ENCODE results near the gene NRG2. TPM values are rescaled to one million over a fixed set of nuclear protein-coding genes. Genes with fewer than 3 reads are reported as not detected.

Gene NRG2
- total and polyA plus RNA-seq, 2 of the 8 experiments (the other 6 are each of a cell fraction or from before 2014, with no cell fraction given) = 0.27 to 0.54 TPM

GRCh38 chr5:139900546-139901250, 142.4 kb downstream of the NRG2 start:
- 90% methylated on average over 3 of the region's 3 CpGs; no CpG with 5 or more reads in 1 of the 2 experiments for WGBS, 2 experiments (ENCODE audit: extremely low coverage in 1 of 2, insufficient coverage in 1 of 2, insufficient read length in 1 of 2, insufficient replicate concordance in 2 of 2, low coverage in 1 of 2, low lambda C conversion rate in 2 of 2, missing lambda C conversion rate in 1 of 2)
- Histone ChIP-seq H2AK5ac (ENCODE audit: low read depth, low read length) (no peak overlapping the region), H3K4me3 (ENCODE audit: extremely low read depth in 1 of 4, insufficient read depth in 2 of 4, low read depth in 3 of 4, low read length in 4 of 4) (no peak overlapping the region), H2AFZ (ENCODE audit: low read length) (no peak overlapping the region), H2BK120ac (replicated peaks; ENCODE audit: low read depth, low read length) (no peak overlapping the region), H3K9ac (replicated peaks in 1 of 4; ENCODE audit: extremely low read depth in 1 of 4, low read depth in 3 of 4, low read length in 3 of 4) (no peak overlapping the region), H3K14ac (ENCODE audit: insufficient read length) (no peak overlapping the region), H3K27ac (ENCODE audit: low read depth, low read length) (no peak overlapping the region), H2BK15ac (ENCODE audit: low read length) (no peak overlapping the region), H3K18ac (ENCODE audit: extremely low read depth, low read length) (no peak overlapping the region), H3K23ac (ENCODE audit: insufficient read length) (no peak overlapping the region), H3K4me1 (replicated peaks in 1 of 4; ENCODE audit: control insufficient read depth in 3 of 4, insufficient read depth in 4 of 4, low read length in 3 of 4) (peaks cover 0 to 22% (median 10%) of the 10 kb centered on the region in 4 experiments; a peak in 6 of 7 replicates), H3K36me3 (ENCODE audit: control insufficient read depth in 2 of 4, insufficient read depth in 4 of 4, low read length in 3 of 4) (no peaks in the 10 kb centered on the region), H3K79me1 (ENCODE audit: low read depth, low read length) (no peaks in the 10 kb centered on the region), H3K79me2 (ENCODE audit: control insufficient read depth in 1 of 2, insufficient read depth in 2 of 2, low read length in 2 of 2) (no peaks in the 10 kb centered on the region), H2BK5ac (ENCODE audit: low read depth, low read length) (no peak overlapping the region), H3K4me2 (ENCODE audit: insufficient read depth in 1 of 2, low read depth in 2 of 2, low read length in 2 of 2) (no peak overlapping the region), H4K20me1 (replicated peaks in 1 of 2; ENCODE audit: control insufficient read depth in 1 of 2, insufficient read depth in 2 of 2, low read length in 2 of 2) (peaks cover 3 to 9% of the 10 kb centered on the region in 2 experiments), H4K5ac (ENCODE audit: insufficient read length, low read depth, low read length) (no peak overlapping the region), H4K91ac (replicated peaks; ENCODE audit: insufficient read length, low read length) (no peak overlapping the region), H2BK20ac (ENCODE audit: low read length) (no peak overlapping the region), H3K23me2 (ENCODE audit: low read depth, low read length) (peaks cover 13% of the 10 kb centered on the region; the same call in 1 of the 2 replicates), H3K4ac (replicated peaks; ENCODE audit: insufficient read length, low read depth, low read length) (no peak overlapping the region), H3K27me3 (replicated peaks in 1 of 4; ENCODE audit: control insufficient read depth in 3 of 4, extremely low read depth in 1 of 4, insufficient read depth in 3 of 4, low read length in 3 of 4) (peaks cover 37 to 78% (median 61%) of the 10 kb centered on the region in 4 experiments), H3K56ac (replicated peaks; ENCODE audit: insufficient read length, low read depth, low read length) (no peak overlapping the region), H3K9me3 (ENCODE audit: insufficient read depth in 2 of 2, low read depth in 1 of 2, low read length in 1 of 2) (no peaks in the 10 kb centered on the region), H4K8ac (ENCODE audit: extremely low read depth, insufficient read depth, low read length) (no peak overlapping the region), H2BK12ac (ENCODE audit: low read depth, low read length) (no peak overlapping the region)
- DNase-seq (ENCODE audit: low read depth in 1 of 2, low spot score in 2 of 2) = no peak
- CTCF ChIA-PET (ENCODE audit: partially characterized antibody) = interaction anchor here (0.8 to 16.4 kb wide), 14 partner anchors 8 to 113 kb away, joined by 3 to 181 read pairs (median 4); no protein-coding TSS in a partner anchor
- TF ChIP-seq GTF2F1 (IDR thresholded peaks at IDR 0.05; ENCODE audit: borderline replicate concordance, low read depth, low read length) = no peak
- no peak for FAIRE-seq
- POLR2A ChIA-PET (ENCODE audit: partially characterized antibody) = no interaction called here

Measured in H1 (cell line).